ENCODE results near the gene TMIGD2.
A peak's percentile ranks its signal among the peaks of the same experiment; 100 is the strongest.
"Not testable (repeated sequence)": the region's sequence is repeated elsewhere in the genome, so short reads cannot be mapped to it uniquely, and the experiment has no call there.

Gene TMIGD2

DNA sequence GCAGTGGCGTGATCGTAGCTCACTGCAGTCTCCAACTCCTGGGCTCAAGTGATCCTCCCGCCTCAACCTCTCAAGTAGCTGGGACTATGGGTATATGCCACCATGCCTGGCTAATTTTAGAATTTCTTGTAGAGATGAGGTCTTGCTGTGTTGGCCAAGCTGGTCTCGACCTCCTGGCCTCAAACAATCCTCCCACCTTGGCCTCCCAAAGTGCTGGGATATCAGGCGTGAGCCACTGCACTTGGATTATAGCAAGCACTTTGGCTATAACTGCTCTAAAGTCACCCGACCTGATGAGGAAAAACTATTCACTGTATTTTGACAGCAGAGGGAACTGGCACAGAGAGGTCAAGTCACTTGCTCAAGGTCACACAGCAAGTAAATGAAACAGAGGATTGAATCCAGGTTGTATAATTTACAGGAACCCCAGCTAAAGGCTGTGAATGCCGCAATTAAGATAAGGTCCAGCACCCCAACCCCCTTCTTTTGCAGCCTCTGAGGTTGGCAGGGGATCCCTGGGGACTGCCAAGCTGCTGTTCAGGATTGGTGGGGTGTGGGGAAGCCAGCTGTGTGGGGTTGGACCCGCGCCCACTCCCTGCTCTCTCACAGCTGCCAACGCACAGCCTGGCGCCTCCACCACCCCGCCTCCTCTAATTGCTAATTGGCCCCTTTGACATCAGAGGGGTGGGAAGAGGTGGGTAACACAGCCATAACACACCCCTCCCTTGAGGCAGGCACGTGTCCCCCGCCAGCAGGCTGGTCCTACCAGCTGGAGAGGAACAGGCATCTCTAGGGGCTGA is 6.0 kb downstream of the TMIGD2 start:
- peak; percentile 67 for DNase-seq

DNA sequence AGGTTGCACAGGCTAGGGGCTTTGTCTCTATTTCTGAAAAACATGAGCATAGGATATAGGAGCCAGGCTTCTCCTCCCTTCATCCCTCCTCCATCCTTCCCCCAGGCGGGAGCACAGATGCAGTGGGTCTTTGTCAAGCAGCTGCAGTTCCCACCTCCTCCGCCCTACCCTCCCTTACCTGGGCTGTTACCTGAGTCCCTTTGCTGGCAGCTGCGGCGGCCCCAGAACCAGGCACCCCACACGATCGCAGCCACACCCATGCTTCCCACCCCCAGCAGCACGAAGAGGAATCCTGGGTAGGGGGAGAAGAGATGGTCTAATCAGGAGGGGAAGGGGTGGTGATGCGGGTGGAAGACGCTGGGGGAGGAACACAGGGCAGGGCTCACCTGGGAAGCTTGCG is 7.8 kb downstream of the TMIGD2 start:
- DNase-seq: no peak

DNA sequence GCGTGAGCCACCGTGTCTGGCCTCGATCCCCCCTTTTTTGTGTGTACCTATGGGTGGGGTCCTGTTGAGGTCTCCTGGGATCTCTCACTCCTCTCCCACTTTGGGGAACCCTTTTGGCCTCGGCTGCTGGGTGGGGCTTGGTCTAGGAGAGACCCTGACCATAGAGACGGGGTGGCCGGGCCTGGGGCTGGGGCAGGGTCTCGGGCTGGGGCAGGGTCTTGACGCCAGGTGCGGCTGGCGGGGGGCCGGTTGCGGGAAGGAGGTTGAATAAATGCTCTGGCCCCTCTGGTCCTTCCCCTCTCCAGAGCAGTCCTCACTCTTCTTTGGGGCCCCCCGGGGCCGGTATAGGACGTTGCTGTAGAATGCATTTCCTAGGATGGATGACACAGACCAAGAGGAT is 9.7 kb downstream of the TMIGD2 start:
- no peak for DNase-seq

DNA sequence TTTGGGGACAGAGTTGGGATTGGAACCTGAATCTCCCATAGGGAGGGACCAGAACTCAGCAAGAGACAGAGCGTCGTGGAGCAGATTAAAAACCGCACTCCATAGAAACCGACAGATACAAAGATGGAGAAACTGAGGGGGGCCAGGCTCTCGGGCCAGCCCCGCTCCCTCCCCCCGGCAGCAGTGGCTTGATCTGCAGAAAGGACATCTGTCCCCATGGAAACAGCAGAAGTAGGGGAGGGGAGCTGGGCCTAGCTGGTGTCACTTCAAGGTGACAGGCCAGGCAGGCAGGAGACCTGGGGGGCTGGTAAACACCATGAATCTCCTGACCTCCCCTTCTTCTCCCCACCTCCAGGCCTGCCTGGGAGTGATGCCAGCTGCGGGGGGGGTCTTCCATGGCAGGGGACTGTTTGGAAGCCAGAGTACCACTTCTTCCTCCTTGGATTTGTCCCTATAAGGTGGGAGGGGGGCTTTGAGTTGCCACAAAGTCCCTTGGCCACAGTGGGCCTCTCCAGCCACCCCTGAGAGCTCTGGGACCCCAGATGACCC is 10.9 kb downstream of the TMIGD2 start:
- no peak for DNase-seq

DNA sequence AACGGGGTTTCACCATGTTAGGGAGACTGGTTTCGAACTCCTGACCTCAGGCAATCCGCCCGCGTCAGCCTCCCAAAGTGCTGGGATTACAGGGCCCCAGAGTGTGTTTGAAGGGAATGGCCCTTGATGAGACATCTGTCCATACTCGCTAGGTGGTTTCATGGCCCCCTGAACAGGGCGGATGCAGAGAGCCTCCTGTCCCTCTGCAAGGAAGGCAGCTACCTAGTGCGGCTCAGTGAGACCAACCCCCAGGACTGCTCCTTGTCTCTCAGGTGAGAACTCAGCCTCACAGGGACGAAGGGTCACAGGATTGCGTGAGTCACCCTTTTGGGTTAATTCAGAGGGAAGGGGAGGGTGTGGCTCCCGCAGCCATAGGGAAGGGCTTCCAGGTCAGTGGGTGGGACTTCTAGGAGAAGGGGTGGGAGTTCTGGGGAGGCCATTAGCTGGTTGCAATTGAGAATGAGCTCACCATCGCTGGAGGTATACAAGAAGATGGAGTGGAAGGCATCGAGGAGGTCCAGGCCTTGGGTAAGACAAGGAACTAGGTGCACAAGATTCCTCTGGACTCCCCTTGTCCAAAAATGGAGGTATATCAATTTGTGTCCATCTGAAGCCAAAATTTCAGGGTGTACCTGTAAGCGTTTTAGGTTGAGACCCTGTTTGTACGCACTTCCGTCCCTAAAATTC is 14.0 kb downstream of the TMIGD2 start:
- DNase-seq: no peak

DNA sequence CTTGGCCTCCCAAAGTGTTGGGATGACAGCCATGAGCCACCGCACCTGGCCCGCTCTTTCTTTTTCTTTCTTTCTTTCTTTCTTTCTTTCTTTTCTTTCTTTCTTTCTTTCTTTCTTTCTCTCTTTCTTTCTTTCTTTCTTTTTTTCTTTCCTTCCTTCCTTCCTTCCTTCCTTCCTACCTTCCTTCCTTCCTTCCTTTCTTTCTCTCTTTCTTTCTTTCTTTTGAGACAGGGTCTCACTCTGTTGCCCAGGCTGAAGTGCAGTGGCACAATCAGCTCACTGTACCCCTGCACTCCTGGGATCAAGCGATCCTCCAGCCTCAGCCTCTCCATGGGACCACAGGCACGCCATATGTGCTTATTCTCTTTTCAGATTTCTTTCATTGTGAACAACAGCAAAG is 16.0 kb downstream of the TMIGD2 start:
- not testable (repeated sequence) for DNase-seq

DNA sequence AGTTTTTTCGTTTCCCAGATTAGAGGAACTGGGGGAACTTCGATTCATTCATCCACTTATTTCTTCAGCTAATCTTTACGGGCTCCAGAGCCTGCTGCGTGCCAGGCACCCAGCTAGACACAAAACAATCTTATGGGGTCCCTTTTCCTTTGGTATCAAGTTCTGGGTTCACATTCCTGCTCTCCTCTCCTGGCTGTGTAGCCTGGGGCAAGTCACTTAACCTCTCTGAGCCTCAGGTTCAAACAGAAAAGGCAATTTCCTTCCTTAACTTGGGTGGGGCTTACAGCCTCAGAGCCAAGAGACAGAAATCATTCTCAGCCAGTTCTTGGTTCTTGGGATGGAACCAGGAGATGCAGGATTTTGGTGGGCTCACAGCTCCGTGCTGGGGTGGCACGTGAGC is 17.2 kb downstream of the TMIGD2 start:
- no peak for DNase-seq

DNA sequence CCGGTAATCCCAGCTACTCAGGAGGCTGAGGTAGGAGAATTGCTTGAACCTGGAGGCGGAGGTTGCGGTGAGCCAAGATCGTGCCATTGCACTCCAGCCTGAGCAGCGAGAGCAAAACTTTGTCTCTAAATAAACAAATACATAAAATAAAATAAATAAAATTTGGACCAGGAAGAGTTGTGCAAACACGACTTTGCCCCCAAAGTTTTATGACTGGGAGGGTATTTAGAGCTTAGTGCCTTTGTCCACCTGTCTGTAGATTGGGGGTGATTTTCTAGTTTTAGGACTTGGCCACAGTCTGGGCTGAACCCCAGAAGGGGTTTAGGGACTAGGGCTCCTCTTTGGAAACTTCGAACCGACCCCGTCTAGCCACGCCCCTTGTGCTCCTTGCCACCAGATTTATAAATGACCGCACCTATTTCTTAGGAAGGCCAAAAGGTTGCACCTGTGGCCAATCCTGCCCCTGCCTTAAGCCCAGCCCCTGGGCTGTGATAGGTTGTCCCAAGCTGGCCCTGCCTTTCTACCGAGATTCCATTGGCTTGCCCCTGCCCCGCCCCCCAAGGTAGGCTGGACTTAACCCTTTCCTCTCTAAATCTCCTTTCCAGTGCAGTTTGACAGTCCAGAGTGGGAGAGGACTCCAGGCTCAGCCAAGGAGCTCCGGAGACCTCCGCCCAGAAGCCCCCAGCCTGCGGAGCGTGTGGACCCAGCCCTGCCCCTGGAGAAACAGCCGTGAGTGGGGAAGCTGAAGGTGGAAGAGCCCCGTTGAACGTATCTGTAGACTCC is 17.8 kb downstream of the TMIGD2 start:
- no peak for DNase-seq

DNA sequence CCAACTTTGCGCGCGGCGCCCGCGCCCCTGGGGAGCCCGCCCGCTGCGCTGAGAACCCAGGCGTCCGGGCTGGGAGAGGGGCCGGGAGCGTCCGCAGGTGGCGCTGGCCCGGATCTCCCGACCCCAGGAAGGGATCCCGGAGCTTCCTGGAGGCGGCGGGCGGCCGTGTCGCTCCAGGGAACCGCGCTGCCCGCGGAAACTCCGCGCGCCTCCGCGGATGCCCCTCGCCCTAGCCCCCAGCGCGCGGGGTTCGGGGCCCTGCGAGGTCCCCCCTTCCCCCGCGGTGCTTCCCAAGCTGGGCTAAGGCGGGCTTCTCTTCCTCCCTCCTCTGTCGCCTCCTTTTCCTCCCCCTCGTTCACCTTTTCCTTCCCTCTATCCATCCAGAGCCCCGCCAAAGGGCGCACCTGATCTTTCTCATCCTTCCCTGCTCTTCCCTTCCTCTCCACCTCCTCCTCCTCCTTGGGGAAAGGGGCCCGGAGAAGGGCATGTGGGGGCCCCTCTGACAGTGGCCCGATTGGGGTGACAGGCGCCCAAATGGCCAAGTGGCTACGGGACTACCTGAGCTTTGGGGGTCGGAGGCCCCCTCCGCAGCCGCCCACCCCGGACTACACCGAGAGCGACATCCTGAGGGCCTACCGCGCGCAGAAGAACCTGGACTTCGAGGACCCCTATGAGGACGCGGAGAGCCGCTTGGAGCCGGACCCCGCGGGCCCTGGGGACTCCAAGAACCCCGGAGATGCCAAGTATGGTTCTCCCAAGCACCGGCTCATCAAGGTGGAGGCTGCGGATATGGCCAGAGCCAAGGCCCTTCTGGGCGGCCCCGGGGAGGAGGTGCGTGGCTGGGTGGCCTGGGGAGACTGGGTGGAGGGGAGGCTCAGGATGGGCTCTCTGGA is 22.4 kb downstream of the TMIGD2 start:
- DNase-seq: no peak

DNA sequence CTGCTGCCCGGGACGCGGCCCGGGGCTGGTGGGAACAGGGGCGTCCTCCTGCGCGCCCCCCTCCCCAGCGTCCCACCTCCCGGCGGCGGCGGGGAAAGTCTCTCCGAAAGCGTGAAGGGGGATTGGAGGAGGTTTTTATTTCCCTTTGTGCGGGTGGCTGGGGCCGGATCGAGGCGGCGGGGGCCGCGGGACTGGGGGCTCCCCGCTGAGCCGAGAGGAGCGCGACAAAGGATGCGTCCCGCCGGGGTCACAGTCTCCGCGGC is 23.0 kb downstream of the TMIGD2 start:
- no peak for DNase-seq

DNA sequence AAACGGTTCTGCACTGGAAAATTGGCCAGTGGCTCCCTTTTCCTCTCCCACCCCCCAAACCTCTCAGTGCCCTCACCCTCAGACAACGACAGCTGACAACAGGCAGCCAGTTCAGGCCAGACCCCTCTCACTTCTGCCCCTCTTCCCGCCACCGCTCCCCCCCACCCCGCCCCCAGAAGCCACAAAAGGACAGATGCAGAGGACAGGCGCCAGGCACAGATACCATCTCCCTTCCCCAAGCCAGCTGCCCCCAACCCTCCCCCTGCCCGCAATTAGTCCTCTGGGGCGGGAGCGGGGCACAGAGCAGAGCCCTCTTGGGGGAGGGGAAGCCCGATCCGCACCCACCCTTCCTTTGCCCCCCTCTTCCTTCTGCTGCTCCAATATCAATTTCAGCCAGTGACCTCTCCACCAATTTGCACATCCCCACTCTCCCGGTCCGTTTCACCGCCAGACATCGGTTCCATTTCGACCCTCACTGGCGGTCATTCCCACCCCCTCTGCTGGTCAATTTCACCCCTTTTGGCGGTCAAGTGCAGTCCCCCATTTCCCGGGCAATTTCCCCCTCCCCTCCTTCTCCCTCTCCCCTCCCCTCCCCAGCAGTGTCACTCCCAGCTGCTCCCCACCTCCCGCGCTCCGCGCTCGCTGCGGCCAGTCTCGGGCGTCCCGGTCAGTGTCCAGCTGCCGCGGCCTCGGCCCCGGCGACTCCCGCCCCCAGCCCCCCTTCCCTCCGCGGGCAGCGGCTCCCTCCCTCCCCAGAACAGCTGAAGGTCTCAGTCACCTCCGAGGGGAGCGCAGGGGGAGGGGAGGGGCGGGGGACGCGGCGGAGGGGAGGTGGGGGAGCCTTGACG is 23.5 kb downstream of the TMIGD2 start, which contains the start of gene SHD:
TSS of gene SHD (plus strand) at position 848 of the 848 bp plus-strand sequence. CDS start 798 bp downstream, outside the sequence.
- peak; percentile 72 for DNase-seq

DNA sequence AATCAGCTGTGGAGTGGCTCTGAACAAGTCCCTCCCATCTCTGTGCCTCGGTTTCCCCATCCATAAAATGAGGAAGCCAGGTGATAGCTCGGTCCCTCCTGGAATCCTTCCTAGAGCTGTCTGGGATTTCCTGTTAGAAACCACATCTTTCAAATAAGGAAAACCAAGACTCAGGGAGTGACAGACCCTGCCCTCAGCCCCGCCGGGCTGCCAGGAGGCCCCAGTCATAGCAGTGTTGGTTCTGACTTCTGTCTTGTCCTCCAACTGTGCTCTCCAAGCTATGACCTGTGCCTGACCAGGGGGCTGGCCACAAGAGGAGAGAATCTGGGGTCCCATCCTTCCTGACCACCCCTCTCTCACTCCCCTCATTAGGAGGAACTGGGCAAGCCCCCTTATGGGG is 24.2 kb downstream of the TMIGD2 start:
- no peak for DNase-seq

DNA sequence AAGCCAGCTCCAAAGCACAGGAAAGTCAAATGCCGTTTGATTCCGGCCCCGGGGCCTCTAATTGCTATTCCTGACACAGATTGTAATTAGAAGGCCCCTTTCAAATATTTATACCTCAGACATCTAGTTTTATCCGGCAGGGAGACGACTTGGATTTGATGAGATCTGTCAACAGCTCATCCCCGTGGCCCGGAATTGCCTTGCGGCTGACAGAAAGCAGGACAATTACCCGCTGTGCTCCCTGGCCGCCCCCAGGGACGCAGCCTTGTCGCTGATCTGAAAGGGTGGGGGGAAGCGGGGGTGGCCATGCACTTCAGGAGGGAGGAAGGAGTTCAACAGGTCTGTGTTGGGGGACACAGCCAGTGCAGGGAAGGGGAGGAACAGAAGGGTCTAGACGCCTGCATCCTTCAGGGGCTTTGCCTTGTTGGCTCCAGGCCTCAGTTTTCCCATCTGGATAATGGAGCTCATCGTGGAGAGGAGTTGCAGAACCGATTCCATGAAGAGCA is 24.9 kb downstream of the TMIGD2 start:
- no peak for DNase-seq

DNA sequence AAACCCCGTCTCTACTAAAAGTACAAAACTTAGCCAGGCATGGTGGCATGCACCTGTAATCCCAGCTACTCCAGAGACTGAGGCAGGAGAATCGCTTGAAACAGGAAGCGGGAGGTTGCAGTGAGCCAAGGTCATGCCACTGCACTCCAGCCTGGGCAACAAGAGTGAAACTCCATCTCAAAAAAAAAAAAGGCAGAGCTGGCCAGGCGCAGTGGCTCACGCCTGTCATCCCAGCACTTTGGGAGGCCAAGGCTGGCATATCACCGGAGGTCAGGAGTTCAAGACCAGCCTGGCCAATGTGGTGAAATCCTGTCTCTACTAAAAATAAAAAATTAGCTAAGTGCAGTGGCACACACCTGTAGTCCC is 27.9 kb downstream of the TMIGD2 start:
- not testable (repeated sequence) for DNase-seq

DNA sequence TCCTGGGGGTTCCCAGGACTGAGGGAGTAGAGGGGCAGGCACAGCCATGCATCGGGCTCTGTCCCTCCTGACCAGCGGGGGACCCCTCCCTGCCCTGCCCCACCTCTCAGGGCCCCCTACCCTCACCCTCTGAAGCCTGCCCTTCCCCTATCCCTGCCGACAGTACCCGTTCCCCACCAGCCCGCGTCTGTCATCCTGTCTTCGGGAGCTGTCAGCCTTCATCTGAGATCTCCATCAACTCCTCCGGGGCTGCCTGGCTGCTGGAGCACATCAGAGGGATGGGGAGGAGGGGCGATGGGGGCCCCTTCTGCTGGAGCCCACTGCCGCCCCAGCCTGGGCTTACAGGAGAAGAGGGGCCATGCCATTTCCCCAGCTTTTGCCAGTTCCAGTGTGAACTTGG is 29.3 kb downstream of the TMIGD2 start:
- DNase-seq: no peak

DNA sequence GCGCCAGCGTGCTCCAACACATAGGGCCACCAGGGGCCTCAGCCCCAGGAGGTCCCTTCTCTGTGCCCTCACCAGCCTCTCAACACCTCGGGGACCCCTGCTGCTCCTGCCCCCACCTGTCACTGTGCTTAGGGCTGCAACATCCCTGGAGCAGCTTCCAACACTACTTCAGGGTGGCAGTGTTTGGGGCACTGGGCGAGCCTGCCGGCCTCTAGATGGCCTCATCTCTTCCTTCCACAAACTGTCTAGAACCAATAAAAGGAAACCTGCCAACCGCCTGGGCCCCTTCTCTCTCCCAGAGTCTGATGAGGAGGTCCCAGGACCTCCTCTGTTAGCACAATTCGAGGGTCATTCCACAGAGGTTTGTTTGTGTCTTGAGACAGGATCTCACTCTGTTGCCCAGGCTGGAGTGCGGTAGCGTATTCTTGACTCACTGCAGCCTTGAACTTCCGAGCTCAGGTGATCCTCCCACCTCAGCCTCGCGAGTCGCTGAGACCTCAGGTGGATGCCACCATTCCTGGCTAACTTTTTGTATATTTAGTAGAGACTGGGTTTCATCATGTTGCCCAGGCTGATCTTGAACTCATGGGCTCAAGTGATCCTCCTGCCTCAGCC is 33.3 kb downstream of the TMIGD2 start:
- no peak for DNase-seq

DNA sequence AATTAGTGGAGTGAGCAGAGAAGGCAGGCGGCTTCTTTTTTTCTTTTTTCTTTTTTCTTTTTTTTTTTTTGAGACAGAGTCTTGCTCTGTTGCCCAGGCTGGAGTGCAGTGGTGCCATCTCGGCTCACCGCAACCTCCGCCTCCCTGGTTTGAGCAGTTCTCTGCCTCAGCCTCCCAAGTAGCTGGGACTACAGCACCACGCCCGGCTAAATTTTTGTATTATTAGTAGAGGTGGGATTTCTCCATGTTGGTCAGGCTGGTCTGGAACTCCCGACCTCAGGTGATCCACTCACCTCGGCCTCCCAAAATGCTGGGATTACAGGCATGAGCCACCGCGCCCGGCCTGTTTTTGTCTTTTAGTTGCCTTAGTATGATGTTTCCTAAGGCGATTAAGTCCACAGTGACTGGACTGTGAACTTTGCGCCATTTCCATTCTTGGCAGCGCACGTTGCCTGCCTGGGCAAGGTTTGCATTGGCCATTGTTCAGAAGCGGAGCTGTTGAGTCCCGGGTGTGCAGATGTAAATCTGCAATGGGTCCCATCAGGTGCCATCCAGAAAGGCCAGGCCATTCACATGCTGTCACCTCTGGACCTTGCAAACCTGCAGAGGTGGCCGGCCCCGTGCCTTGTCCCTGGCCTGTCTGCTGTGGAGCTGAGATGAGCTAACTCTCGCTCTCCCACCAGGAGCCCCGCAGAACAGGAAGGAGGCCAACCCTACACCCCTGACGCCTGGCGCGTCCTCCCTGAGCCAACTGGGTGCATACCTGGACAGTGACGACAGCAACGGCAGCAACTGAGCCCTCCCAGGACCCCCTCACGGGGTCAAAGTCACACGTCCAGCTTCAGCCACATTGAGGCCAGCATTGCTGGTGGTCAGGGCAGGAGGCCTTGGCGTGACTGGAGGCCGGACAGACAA is 34.0 kb downstream of the TMIGD2 start:
- DNase-seq: no peak

DNA sequence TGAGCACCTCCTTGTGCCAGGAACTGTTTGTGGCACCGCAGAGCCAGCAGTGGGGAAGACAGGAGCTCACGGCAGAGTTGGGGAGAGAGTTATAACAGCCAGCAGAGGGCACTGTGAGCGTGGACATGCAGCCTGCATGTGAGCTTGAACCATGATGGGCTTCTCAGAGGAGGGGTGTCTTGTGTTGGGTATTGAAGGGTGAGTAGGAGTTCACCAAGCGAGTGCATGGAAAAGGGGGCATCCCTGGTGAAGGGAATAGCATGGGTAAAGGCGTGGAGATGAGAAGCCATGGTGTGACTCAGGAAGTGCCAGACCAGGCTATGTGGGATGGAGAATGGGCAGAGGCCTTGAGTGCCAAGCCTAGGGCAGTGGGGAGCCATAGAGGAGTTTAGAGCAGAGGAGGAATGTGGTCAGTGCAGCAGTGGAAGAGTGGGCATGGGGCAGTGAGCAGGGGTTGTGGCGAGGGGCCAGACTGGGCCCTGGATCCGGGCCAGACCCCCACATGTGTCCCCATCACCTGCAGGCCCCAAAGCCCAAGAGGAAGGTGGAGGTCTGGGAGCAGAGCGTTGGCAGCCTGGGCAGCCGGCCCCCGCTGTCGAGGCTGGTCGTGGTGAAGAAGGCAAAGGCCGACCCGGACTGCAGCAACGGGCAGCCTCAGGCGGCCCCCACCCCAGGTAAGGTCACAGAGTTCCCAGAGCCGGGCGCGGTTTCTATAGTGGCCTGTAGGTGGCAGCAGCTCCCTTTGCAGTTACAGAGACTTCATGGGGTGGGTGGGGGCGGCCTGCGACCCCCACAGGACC is 34.9 kb downstream of the TMIGD2 start:
- DNase-seq: peak; percentile 47
